IMR-90 (cell line): ENCODE data around the gene GNA14. TPM values are rescaled to one million over a fixed set of nuclear protein-coding genes. Genes with fewer than 3 reads are reported as not detected.

Source experiments
- ATAC-seq: fragments of 200-7000 bp; cut with Tn5 transposase; 2 replicates; pipeline ENCODE4 v1.9.1; 2020; ENCODE audit warnings: low read depth, mild to moderate bottlenecking, moderate library complexity
- BruUV-seq: library from RNA; stranded (reverse); fragments of 400-500 nt; replicated peaks from 2 replicates; lab custom pipeline; 2021; lab: Mats Ljungman, UMichigan
- CTCF ChIA-PET: fragments of 300-600 bp; formaldehyde crosslinking; extraction: SDS; loops from one replicate; lab custom pipeline; 2021; ENCODE audit warnings: antibody characterized with exemption; lab: Yijun Ruan, JAX
- POLR2A ChIA-PET: fragments of 300-600 bp; sonication (Branson Sonifier 250); formaldehyde crosslinking; loops from one replicate; lab custom pipeline; 2022; ENCODE audit warnings: antibody characterized with exemption; ENCODE audit not compliant: unreplicated experiment; lab: Charles Lee
- DNase-seq: peaks from one replicate; pipeline ENCODE4 v3.0.0; 2013
- H2AFZ ChIP-seq: replicated peaks from 2 replicates; pipeline ENCODE3; 2013; ENCODE audit warnings: low read length, mild to moderate bottlenecking; ENCODE audit not compliant: poor library complexity
- H2AK5ac ChIP-seq: 2 replicates; pipeline ENCODE4 v1.6.1; 2013; ENCODE audit warnings: low read depth, low read length, inconsistent platforms
- H2AK9ac ChIP-seq: replicated peaks from 2 replicates; pipeline ENCODE3; 2013; ENCODE audit warnings: mild to moderate bottlenecking, low read depth, low read length, moderate library complexity; ENCODE audit not compliant: poor library complexity
- H2BK120ac ChIP-seq: 2 replicates; pipeline ENCODE4 v1.6.1; 2013; ENCODE audit warnings: low read depth, low read length, inconsistent platforms
- H2BK15ac ChIP-seq: 3 replicates; pipeline ENCODE4 v1.6.1; 2013; ENCODE audit warnings: low read depth, low read length, inconsistent platforms
- H2BK20ac ChIP-seq: 2 replicates; pipeline ENCODE4 v1.6.1; 2013; ENCODE audit warnings: low read depth, mild to moderate bottlenecking, inconsistent platforms, low read length, moderate library complexity
- H2BK5ac ChIP-seq: 2 replicates; pipeline ENCODE4 v1.6.1; 2013; ENCODE audit warnings: mild to moderate bottlenecking, low read depth, low read length, inconsistent platforms; ENCODE audit not compliant: poor library complexity, severe bottlenecking
- H3K14ac ChIP-seq: replicated peaks from 2 replicates; pipeline ENCODE4 v1.6.1; 2013; ENCODE audit warnings: low read depth, low read length, inconsistent platforms
- H3K18ac ChIP-seq: 2 replicates; pipeline ENCODE4 v1.6.1; 2013; ENCODE audit warnings: low read depth, low read length, control low read depth
- H3K23ac ChIP-seq: 2 replicates; pipeline ENCODE4 v1.6.1; 2013; ENCODE audit warnings: low read depth, low read length, inconsistent platforms
- H3K27ac ChIP-seq: 2 replicates; pipeline ENCODE4 v1.5.1; 2013; ENCODE audit warnings: mild to moderate bottlenecking, control low read depth, low read length; ENCODE audit not compliant: insufficient read depth
- H3K27me3 ChIP-seq: 2 replicates; pipeline ENCODE4 v1.6.1; 2013; ENCODE audit warnings: low read length; ENCODE audit not compliant: control insufficient read depth, insufficient read depth
- H3K36me3 ChIP-seq: 2 replicates; pipeline ENCODE4 v1.6.1; 2013; ENCODE audit warnings: low read length, mixed read lengths; ENCODE audit not compliant: control insufficient read depth, insufficient read depth
- H3K4ac ChIP-seq: 2 replicates; pipeline ENCODE4 v1.6.1; 2013; ENCODE audit warnings: low read depth, low read length, inconsistent platforms
- H3K4me1 ChIP-seq: 2 replicates; pipeline ENCODE4 v1.6.1; 2013; ENCODE audit warnings: low read length, mixed read lengths; ENCODE audit not compliant: control insufficient read depth, insufficient read depth
- H3K4me2 ChIP-seq: 2 replicates; pipeline ENCODE4 v1.6.1; 2013; ENCODE audit warnings: low read depth, mild to moderate bottlenecking, control low read depth, low read length, moderate library complexity
- H3K4me3 ChIP-seq: 2 replicates; pipeline ENCODE4 v1.5.1; 2013; ENCODE audit warnings: low read depth, mild to moderate bottlenecking, control low read depth, low read length, moderate library complexity; ENCODE audit not compliant: insufficient read depth
- H3K56ac ChIP-seq: 2 replicates; pipeline ENCODE4 v1.6.1; 2013; ENCODE audit warnings: low read length, inconsistent platforms; ENCODE audit not compliant: insufficient read depth; ENCODE audit errors: extremely low read depth
- H3K79me1 ChIP-seq, 2 experiments: 2 replicates each; pipeline ENCODE4 v1.6.1; 2013; ENCODE audit warnings: low read length in 2 of 2, inconsistent platforms in 1 of 2, low read depth in 1 of 2
- H3K9ac ChIP-seq: 2 replicates; pipeline ENCODE4 v1.6.1; 2013; ENCODE audit warnings: low read depth, low read length, control low read depth
- H3K9me1 ChIP-seq: 2 replicates; pipeline ENCODE4 v1.6.1; 2013; ENCODE audit warnings: low read length, inconsistent platforms; ENCODE audit not compliant: insufficient read depth
- H3K9me3 ChIP-seq: 2 replicates; pipeline ENCODE4 v1.6.1; 2013; ENCODE audit warnings: low read length; ENCODE audit not compliant: control insufficient read depth, insufficient read depth
- H4K20me1 ChIP-seq: 2 replicates; pipeline ENCODE4 v1.6.1; 2013; ENCODE audit warnings: low read length, inconsistent platforms; ENCODE audit not compliant: insufficient read depth
- H4K5ac ChIP-seq: 2 replicates; pipeline ENCODE4 v1.6.1; 2013; ENCODE audit warnings: mild to moderate bottlenecking, low read depth, low read length, control low read depth
- H4K8ac ChIP-seq, 2 experiments: 2 replicates each; pipeline ENCODE4 v1.6.1; 2013; ENCODE audit warnings: low read depth in 2 of 2, low read length in 2 of 2, control low read depth in 1 of 2, inconsistent platforms in 1 of 2
- H4K91ac ChIP-seq: 2 replicates; pipeline ENCODE4 v1.6.1; 2013; ENCODE audit warnings: low read depth, low read length, inconsistent platforms; ENCODE audit not compliant: insufficient read depth
- BHLHE40 ChIP-seq: fragments of 150-350 bp; IDR thresholded peaks from 2 replicates; pipeline ENCODE4 v1.6.1; 2016; ENCODE audit warnings: mild to moderate bottlenecking, low read depth, low read length
- CEBPB ChIP-seq: IDR thresholded peaks from 2 replicates; pipeline ENCODE4 v1.6.1; 2012; ENCODE audit warnings: low read depth, low read length, improper control_type of control experiment
- CHD1 ChIP-seq: IDR thresholded peaks from 2 replicates; pipeline ENCODE4 v1.6.1; 2012; ENCODE audit warnings: low read depth, low read length, improper control_type of control experiment
- CTCF ChIP-seq: conservative IDR thresholded peaks from 2 replicates; pipeline ENCODE4 v1.5.1; 2012; ENCODE audit warnings: mild to moderate bottlenecking, low read depth, low read length, improper control_type of control experiment
- ELK1 ChIP-seq: fragments of 150-350 bp; IDR thresholded peaks from 2 replicates; pipeline ENCODE4 v1.6.1; 2016; ENCODE audit warnings: low read depth, mild to moderate bottlenecking, low read length, moderate library complexity, borderline replicate concordance
- FOS ChIP-seq: fragments of 150-350 bp; IDR thresholded peaks from 2 replicates; pipeline ENCODE4 v1.6.1; 2016; ENCODE audit warnings: low read depth, low read length
- MAFK ChIP-seq: IDR thresholded peaks from 2 replicates; pipeline ENCODE4 v1.6.1; 2012; ENCODE audit warnings: low read depth, low read length, improper control_type of control experiment
- MXI1 ChIP-seq: IDR thresholded peaks from 2 replicates; pipeline ENCODE4 v1.6.1; 2012; ENCODE audit warnings: low read depth, mild to moderate bottlenecking, low read length, moderate library complexity, borderline replicate concordance
- NFE2L2 ChIP-seq: fragments of 150-350 bp; IDR thresholded peaks from 2 replicates; pipeline ENCODE4 v1.6.1; 2016; ENCODE audit warnings: low read depth, mild to moderate bottlenecking, low read length
- POLR2A ChIP-seq: IDR thresholded peaks from 2 replicates; pipeline ENCODE4 v1.6.1; 2012; ENCODE audit warnings: mild to moderate bottlenecking, low read depth, low read length
- RCOR1 ChIP-seq: IDR thresholded peaks from 2 replicates; pipeline ENCODE4 v1.6.1; 2012; ENCODE audit warnings: mild to moderate bottlenecking, low read length, improper control_type of control experiment; ENCODE audit not compliant: insufficient replicate concordance
- RFX5 ChIP-seq: IDR thresholded peaks from 2 replicates; pipeline ENCODE4 v1.8.0; 2012; ENCODE audit warnings: low read depth, mild to moderate bottlenecking, low read length, moderate library complexity
- SMC3 ChIP-seq: fragments of 150-350 bp; IDR thresholded peaks from 2 replicates; pipeline ENCODE4 v1.6.1; 2016; ENCODE audit warnings: low read depth, mild to moderate bottlenecking, antibody characterized with exemption, low read length, moderate library complexity
- WGBS, 2 experiments: methylation state at CpG; one replicate each; pipeline versions ENCODE4 v1.1.5 to v1.1.7; 2013; ENCODE audit warnings: missing lambda C conversion rate in 2 of 2; ENCODE audit not compliant: insufficient read length in 1 of 2; ENCODE audit errors: extremely low coverage in 2 of 2; 5-methylcytosine and 5-hydroxymethylcytosine counted together
- dilution Hi-C: fragments of 300-500 bp; cut with HindIII; formaldehyde crosslinking; loops from one replicate; pipeline ENCODE4 v1.14.3; 2018; ENCODE audit warnings: low sequenced_read_pairs; ENCODE audit not compliant: unreplicated experiment
- in situ Hi-C: fragments of 300-500 bp; cut with MboI; formaldehyde crosslinking; loops from 3 replicates; pipeline ENCODE4 v1.14.3; 2019; ENCODE audit warnings: low sequenced_read_pairs, inconsistent platforms, mixed read lengths
- intact Hi-C: fragments of 100-400 bp; cut with micrococcal nuclease; formaldehyde crosslinking; loops from 2 replicates; pipeline ENCODE4 v1.10.0; 2022
- polyA plus RNA-seq, 3 experiments: library from polyadenylated mRNA; depleted of rRNA; stranded (reverse); fragments of >200 nt; gene quantifications; 2 replicates each; pipeline ENCODE4 v1.2.3, GENCODE V29; 2012; ENCODE audit warnings: low replicate concordance in 1 of 3
- total RNA-seq: library from RNA; depleted of rRNA; stranded (reverse); fragments of >200 nt; gene quantifications from 2 replicates; pipeline ENCODE4 v1.2.3, GENCODE V29; 2012
- TF ChIP-seq, protein P1 (sequence below): fragments of 150-350 bp; IDR thresholded peaks from 2 replicates; pipeline ENCODE4 v1.6.1; 2017; ENCODE audit warnings: mild to moderate bottlenecking, antibody characterized with exemption, low read length, low read depth

The GNA14 gene
- total and polyA plus RNA-seq, 2 of the 4 experiments (the other 2 are of a cell fraction) = under 0.01 to 0.03 TPM

- no TSS peak for BruUV-seq
- no peaks in the 10 kb centered on the region for H3K79me1 ChIP-seq
- H3K23ac ChIP-seq = no peak overlapping the region
- H2AK9ac ChIP-seq = no peak overlapping the region
- H2AK5ac ChIP-seq = no peak overlapping the region
- H3K36me3 ChIP-seq = peaks cover 3% of the 10 kb centered on the region; the same call in 1 of the 2 replicates
- H3K27ac ChIP-seq = no peak overlapping the region
- no peak overlapping the region for H2BK120ac ChIP-seq
- H3K14ac ChIP-seq = no peak overlapping the region
- no peaks in the 10 kb centered on the region for H3K9me3 ChIP-seq
- CTCF ChIA-PET = no interaction called here
- H3K18ac ChIP-seq = no peak overlapping the region
- H3K4me2 ChIP-seq = no peak overlapping the region
- H3K4me1 ChIP-seq = no peaks in the 10 kb centered on the region
- H3K9ac ChIP-seq = no peak overlapping the region
- dilution Hi-C loops (no loop called here), in situ Hi-C loops (no loop called here), intact Hi-C loops (no loop called here)
- no peak overlapping the region for H4K8ac ChIP-seq
- no peak overlapping the region for H4K5ac ChIP-seq
- no peak overlapping the region for H2AFZ ChIP-seq
- no peak overlapping the region for H3K4me3 ChIP-seq
- H4K20me1 ChIP-seq = no peaks in the 10 kb centered on the region
- POLR2A ChIA-PET = no interaction called here
- H3K27me3 ChIP-seq = no peaks in the 10 kb centered on the region
- H3K56ac ChIP-seq = no peak overlapping the region
- no CpG with 5 or more reads among the region's 7 CpGs for WGBS, 2 experiments
- H4K91ac ChIP-seq = no peak overlapping the region
- no peaks in the 10 kb centered on the region for H3K9me1 ChIP-seq
- no peak overlapping the region for H2BK5ac ChIP-seq
- H2BK20ac ChIP-seq = no peak overlapping the region
- no peak overlapping the region for H3K4ac ChIP-seq
- no peak for DNase-seq
- ATAC-seq = no peak
- H2BK15ac ChIP-seq = no peak overlapping the region
- TF ChIP-seq BHLHE40 = no peak
- no peak for TF ChIP-seq CHD1
- TF ChIP-seq NFE2L2 = no peak
- TF ChIP-seq RFX5 = no peak
- TF ChIP-seq POLR2A = no peak
- TF ChIP-seq, protein P1, sequence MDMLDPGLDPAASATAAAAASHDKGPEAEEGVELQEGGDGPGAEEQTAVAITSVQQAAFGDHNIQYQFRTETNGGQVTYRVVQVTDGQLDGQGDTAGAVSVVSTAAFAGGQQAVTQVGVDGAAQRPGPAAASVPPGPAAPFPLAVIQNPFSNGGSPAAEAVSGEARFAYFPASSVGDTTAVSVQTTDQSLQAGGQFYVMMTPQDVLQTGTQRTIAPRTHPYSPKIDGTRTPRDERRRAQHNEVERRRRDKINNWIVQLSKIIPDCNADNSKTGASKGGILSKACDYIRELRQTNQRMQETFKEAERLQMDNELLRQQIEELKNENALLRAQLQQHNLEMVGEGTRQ = no peak
- no peak for TF ChIP-seq RCOR1
- TF ChIP-seq ELK1 = no peak
- no peak for TF ChIP-seq MAFK
- TF ChIP-seq CEBPB = no peak
- TF ChIP-seq CTCF = no peak
- no peak for TF ChIP-seq FOS
- no peak for TF ChIP-seq MXI1
- no peak for TF ChIP-seq SMC3
Measured at GRCh38 chr9:77392328-77392727, 255.8 kb downstream of the GNA14 start.
